ENCODE results near the gene LRRC71.

GRCh38 chr1:156920233-156921052 lies at the start of gene LRRC71:
- no peak for TF ChIP-seq TCF4 (CRISPR knock-in tag; IDR thresholded peaks at IDR 0.05; ENCODE audit: borderline replicate concordance)
- TF ChIP-seq RARB (CRISPR knock-in tag; IDR thresholded peaks at IDR 0.05) = no peak
- no peak for TF ChIP-seq TOX (CRISPR knock-in tag; IDR thresholded peaks at IDR 0.05; ENCODE audit: borderline replicate concordance)
- TF ChIP-seq, protein P1, sequence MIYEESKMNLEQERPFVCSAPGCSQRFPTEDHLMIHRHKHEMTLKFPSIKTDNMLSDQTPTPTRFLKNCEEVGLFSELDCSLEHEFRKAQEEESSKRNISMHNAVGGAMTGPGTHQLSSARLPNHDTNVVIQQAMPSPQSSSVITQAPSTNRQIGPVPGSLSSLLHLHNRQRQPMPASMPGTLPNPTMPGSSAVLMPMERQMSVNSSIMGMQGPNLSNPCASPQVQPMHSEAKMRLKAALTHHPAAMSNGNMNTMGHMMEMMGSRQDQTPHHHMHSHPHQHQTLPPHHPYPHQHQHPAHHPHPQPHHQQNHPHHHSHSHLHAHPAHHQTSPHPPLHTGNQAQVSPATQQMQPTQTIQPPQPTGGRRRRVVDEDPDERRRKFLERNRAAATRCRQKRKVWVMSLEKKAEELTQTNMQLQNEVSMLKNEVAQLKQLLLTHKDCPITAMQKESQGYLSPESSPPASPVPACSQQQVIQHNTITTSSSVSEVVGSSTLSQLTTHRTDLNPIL (CRISPR knock-in tag; IDR thresholded peaks at IDR 0.05; ENCODE audit: low read depth) = no peak
- no peak for TF ChIP-seq ZFP30 (CRISPR knock-in tag; IDR thresholded peaks at IDR 0.05)
- TF ChIP-seq ZNF565 (CRISPR knock-in tag; conservative IDR thresholded peaks at IDR 0.05; ENCODE audit: low read depth) = no peak

Data from SK-N-SH treated with all-trans-retinoic acid at 6 μM for 48 hours (cell line).